ENCODE results near the gene CGN. TPM values are rescaled to one million over a fixed set of nuclear protein-coding genes. Genes with fewer than 3 reads are reported as not detected.

CGN gene
- total and polyA plus RNA-seq, 7 donors, result 0.33 to 132 (median 1.8) TPM

DNA sequence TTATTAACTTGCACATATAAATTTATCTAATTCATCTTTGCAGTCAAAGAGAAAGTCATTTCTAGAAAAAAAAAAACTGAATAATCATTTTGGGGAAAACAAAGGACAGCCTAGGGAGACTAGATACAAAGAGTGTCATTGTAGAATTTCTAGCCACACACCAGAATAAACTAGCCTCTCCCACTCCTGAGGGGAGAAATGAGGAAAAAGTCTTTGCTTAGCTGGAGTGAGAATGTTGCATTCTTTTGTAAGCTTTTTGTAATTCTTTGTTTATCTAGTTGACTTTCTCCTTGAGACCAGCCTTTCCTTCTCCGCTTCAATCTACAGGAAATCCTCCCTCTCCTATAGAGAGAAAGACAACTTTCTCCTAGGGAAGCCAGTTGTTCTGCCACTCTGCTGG, 15.9 kb upstream of the CGN start:
- intact Hi-C loops (cut with DNase I), result no loop called here
- Histone ChIP-seq H3K4me3 (no peak overlapping the region), H3K36me3 (no peaks in the 10 kb centered on the region), H3K9me3 (no peaks in the 10 kb centered on the region), H3K27me3 (no peaks in the 10 kb centered on the region), H3K4me1 (peaks cover 0 to 10% (median 7%) of the 10 kb centered on the region in 4 donors), H3K27ac (peak overlapping the region in 1 of 4 donors; percentile 4)
- TF ChIP-seq CTCF (IDR thresholded peaks at IDR 0.05), result no peak
- no peak for TF ChIP-seq EP300 (IDR thresholded peaks at IDR 0.05)
- no peak for TF ChIP-seq POLR2AphosphoS5 (IDR thresholded peaks at IDR 0.05)
- no peak for TF ChIP-seq POLR2A (IDR thresholded peaks at IDR 0.05)
- no peak for DNase-seq
- WGBS, 2 donors, result 71 to 88% methylated on average over 1 of the region's 1 CpG

DNA sequence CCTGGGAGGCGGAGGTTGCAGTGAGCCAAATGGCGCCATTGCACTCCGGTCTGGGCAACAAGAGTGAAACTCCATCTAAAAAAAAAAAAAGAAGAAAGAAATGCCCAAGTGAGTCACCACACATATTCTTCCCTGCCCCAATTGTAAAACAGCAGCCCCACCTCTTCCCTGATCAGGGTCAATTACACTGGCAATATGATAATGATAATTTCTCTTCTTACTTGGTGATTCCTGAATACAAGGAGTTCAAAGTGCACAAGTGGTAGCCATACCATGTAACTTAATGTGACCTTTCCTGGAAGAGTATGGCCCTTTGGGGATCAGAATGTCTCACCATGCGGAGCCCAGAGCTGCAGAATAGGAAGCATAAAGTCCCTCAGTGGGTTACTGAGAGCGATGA, 11.8 kb upstream of the CGN start:
- Histone ChIP-seq H3K9me3 (no peaks in the 10 kb centered on the region), H3K36me3 (no peaks in the 10 kb centered on the region), H3K27ac (no peak overlapping the region), H3K27me3 (no peaks in the 10 kb centered on the region), H3K4me1 (peaks cover 0 to 9% (median 6%) of the 10 kb centered on the region in 4 donors), H3K4me3 (no peak overlapping the region)
- DNase-seq, result no peak
- TF ChIP-seq POLR2AphosphoS5 (IDR thresholded peaks at IDR 0.05) (no peak), EP300 (IDR thresholded peaks at IDR 0.05) (no peak), POLR2A (IDR thresholded peaks at IDR 0.05) (no peak), CTCF (IDR thresholded peaks at IDR 0.05) (no peak)
- WGBS, 2 donors, result 73 to 91% methylated on average over 5 of the region's 5 CpGs
- intact Hi-C loops (cut with DNase I), result no loop called here

- WGBS, 2 donors, result 94 to 97% methylated on average over 1 of the region's 1 CpG
- Histone ChIP-seq H3K27ac (no peak overlapping the region), H3K36me3 (no peaks in the 10 kb centered on the region), H3K4me1 (peaks cover 0 to 3% (median 1%) of the 10 kb centered on the region in 4 donors), H3K4me3 (no peak overlapping the region), H3K9me3 (no peaks in the 10 kb centered on the region), H3K27me3 (no peaks in the 10 kb centered on the region)
- intact Hi-C loops (cut with DNase I), result no loop called here
- no peak for TF ChIP-seq POLR2A (IDR thresholded peaks at IDR 0.05)
- TF ChIP-seq EP300 (IDR thresholded peaks at IDR 0.05), result no peak
- TF ChIP-seq POLR2AphosphoS5 (IDR thresholded peaks at IDR 0.05), result no peak
- no peak for TF ChIP-seq CTCF (IDR thresholded peaks at IDR 0.05)
- DNase-seq, result no peak
These were observed 11.3 kb upstream of the CGN start for GRCh38 chr1:151499930-151500329.

- H3K4me3 ChIP-seq, result no peak overlapping the region
- H3K36me3 ChIP-seq, result no peaks in the 10 kb centered on the region
- H3K27me3 ChIP-seq, result no peaks in the 10 kb centered on the region
- no peak overlapping the region for H3K27ac ChIP-seq
- H3K4me1 ChIP-seq, result no peaks in the 10 kb centered on the region
- intact Hi-C loops (cut with DNase I), result no loop called here
- DNase-seq, result no peak
- 35 to 78% methylated on average over 10 of the region's 10 CpGs for WGBS, 2 donors
- H3K9me3 ChIP-seq, result no peaks in the 10 kb centered on the region
- TF ChIP-seq EP300 (IDR thresholded peaks at IDR 0.05) (no peak), POLR2A (IDR thresholded peaks at IDR 0.05) (no peak)
These were observed 9.7 kb upstream of the CGN start for GRCh38 chr1:151501474-151501873.

GRCh38 chr1:151502035-151502700, 9.0 kb upstream of the CGN start:
- no peaks in the 10 kb centered on the region for H3K4me1 ChIP-seq
- intact Hi-C loops (cut with DNase I), result no loop called here
- H3K36me3 ChIP-seq, result no peaks in the 10 kb centered on the region
- H3K9me3 ChIP-seq, result no peaks in the 10 kb centered on the region
- no peak overlapping the region for H3K27ac ChIP-seq
- H3K4me3 ChIP-seq, result no peak overlapping the region
- 49 to 72% methylated on average over 5 of the region's 5 CpGs for WGBS, 2 donors
- TF ChIP-seq POLR2AphosphoS5 (IDR thresholded peaks at IDR 0.05) (no peak), EP300 (IDR thresholded peaks at IDR 0.05) (no peak), CTCF (IDR thresholded peaks at IDR 0.05) (no peak), POLR2A (IDR thresholded peaks at IDR 0.05) (no peak)
- DNase-seq, result no peak
- no peaks in the 10 kb centered on the region for H3K27me3 ChIP-seq
